Vagina (tissue), 2 donors: Measurements from ENCODE around the gene NBPF20. TPM values are rescaled to one million over a fixed set of nuclear protein-coding genes. Genes with fewer than 3 reads are reported as not detected.
A peak's percentile ranks its signal among the peaks of the same experiment; 100 is the strongest.
"Not testable (repeated sequence)": the region's sequence is repeated elsewhere in the genome, so short reads cannot be mapped to it uniquely, and the experiment has no call there.

ENCODE experiments used
- DNase-seq, 2 donors: peaks; one replicate each; pipeline ENCODE4 v3.0.0-alpha.2; 2017; ENCODE audit errors: extremely low spot score in 2 of 2
- H3K27ac ChIP-seq: fragments of 200-600 bp; sonication (generic); one replicate; pipeline ENCODE4 v1.5.1; 2019
- H3K27me3 ChIP-seq: fragments of 200-600 bp; sonication (generic); one replicate; pipeline ENCODE4 v1.5.1; 2019
- H3K36me3 ChIP-seq, 2 donors: fragments of 200-600 bp; sonication (generic); one replicate each; pipeline ENCODE4 v1.5.1; 2017 to 2019
- H3K4me1 ChIP-seq: fragments of 200-600 bp; sonication (generic); one replicate; pipeline ENCODE4 v1.5.1; 2019
- H3K4me3 ChIP-seq, 2 donors: fragments of 200-600 bp; sonication (generic); 1 replicate in 1 of 2; 2 replicates in 1 of 2; pipeline ENCODE4 v1.5.1; 2016 to 2019
- H3K9me3 ChIP-seq: fragments of 200-600 bp; sonication (generic); one replicate; pipeline ENCODE4 v1.5.1; 2019
- CTCF ChIP-seq, 3 experiments: fragments of 450-650 bp in 2 of 3; fragments of 200-600 bp in 1 of 3; sonication (generic) in 1 of 3; IDR thresholded peaks; one replicate each; pipeline ENCODE4 v1.5.1; 2017 to 2019; ENCODE audit warnings: antibody characterized with exemption in 3 of 3, mild to moderate bottlenecking in 2 of 3, moderate library complexity in 2 of 3
- POLR2A ChIP-seq, 2 donors: fragments of 450-650 bp; IDR thresholded peaks; one replicate each; pipeline ENCODE4 v1.6.1; 2017; ENCODE audit warnings: antibody characterized with exemption in 2 of 2, mild to moderate bottlenecking in 2 of 2, moderate library complexity in 2 of 2
- POLR2AphosphoS5 ChIP-seq, 2 donors: sonication (generic); formaldehyde crosslinking; IDR thresholded peaks; one replicate each; pipeline ENCODE4 v1.9.0; 2017; ENCODE audit warnings: antibody characterized with exemption in 2 of 2, mild to moderate bottlenecking in 2 of 2, low read depth in 1 of 2; ENCODE audit not compliant: insufficient read depth in 1 of 2
- intact Hi-C: fragments of 100-400 bp; cut with DNase I; formaldehyde crosslinking; loops from one replicate; pipeline ENCODE4 v1.15.1; 2023
- total RNA-seq: library from RNA; depleted of rRNA; stranded (reverse); fragments of >200 nt; gene quantifications from one replicate; pipeline ENCODE4 v1.2.3, GENCODE V29; 2016

Gene NBPF20
- total RNA-seq = 1.7 TPM

- Histone ChIP-seq H3K9me3 (no peaks in the 10 kb centered on the region), H3K36me3 (no peaks in the 10 kb centered on the region), H3K4me1 (peaks cover 5% of the 10 kb centered on the region), H3K27ac (no peak within 1 kb of the TSS), H3K27me3 (no peaks in the 10 kb centered on the region), H3K4me3 (peak within 1 kb of the TSS; percentile 53 to 71)
- no peak for DNase-seq
- intact Hi-C loops = no loop called here
- TF ChIP-seq CTCF (IDR thresholded peaks at IDR 0.05) (no peak), POLR2A (IDR thresholded peaks at IDR 0.05) (peak in 1 of 2 donors; percentile 31), POLR2AphosphoS5 (IDR thresholded peaks at IDR 0.05; ENCODE audit: insufficient read depth in 1 of 2, low read depth in 1 of 2) (peak; percentile 76 to 84)
Observed at GRCh38 chr1:145425436-145426029, at the start of gene NBPF20. TSS of gene NBPF20 (minus strand) at chr1:145425603. CDS start at chr1:145405272, 20,331 bp downstream.

- H3K36me3 ChIP-seq, H3K27me3 ChIP-seq, H3K27ac ChIP-seq, DNase-seq, H3K4me1 ChIP-seq, intact Hi-C loops, H3K9me3 ChIP-seq, H3K4me3 ChIP-seq: not testable (repeated sequence)
Observed at GRCh38 chr1:145474837-145475368, 49.5 kb upstream of the NBPF20 start.

- H3K27ac ChIP-seq, H3K27me3 ChIP-seq, DNase-seq, H3K36me3 ChIP-seq, intact Hi-C loops, H3K4me3 ChIP-seq, H3K4me1 ChIP-seq, H3K9me3 ChIP-seq: not testable (repeated sequence)
Observed at GRCh38 chr1:145472731-145473130, 47.3 kb upstream of the NBPF20 start.

GRCh38 chr1:145471365-145471764 lies 46.0 kb upstream of the NBPF20 start:
- H3K9me3 ChIP-seq, H3K4me3 ChIP-seq, H3K36me3 ChIP-seq, DNase-seq, H3K27me3 ChIP-seq, H3K4me1 ChIP-seq, intact Hi-C loops, H3K27ac ChIP-seq: not testable (repeated sequence)

- intact Hi-C loops, H3K36me3 ChIP-seq, H3K9me3 ChIP-seq, H3K27me3 ChIP-seq, H3K4me1 ChIP-seq: not testable (repeated sequence)
- peak overlapping the region; percentile 52 for H3K27ac ChIP-seq
- TF ChIP-seq POLR2A (IDR thresholded peaks at IDR 0.05) (peak in 1 of 2 donors; percentile 63), POLR2AphosphoS5 (IDR thresholded peaks at IDR 0.05; ENCODE audit: insufficient read depth in 1 of 2, low read depth in 1 of 2) (peak in 1 of 2 donors; percentile 28)
- DNase-seq = peak in 1 of 2 donors; percentile 87
- peak overlapping the region; percentile 46 to 49 for H3K4me3 ChIP-seq
Observed at GRCh38 chr1:145465405-145466144, 40.2 kb upstream of the NBPF20 start.

- H3K4me1 ChIP-seq, H3K36me3 ChIP-seq, intact Hi-C loops, DNase-seq, H3K27ac ChIP-seq, H3K9me3 ChIP-seq, H3K27me3 ChIP-seq: not testable (repeated sequence)
- peak overlapping the region; percentile 46 to 49 for H3K4me3 ChIP-seq
Observed at GRCh38 chr1:145464708-145465336, 39.4 kb upstream of the NBPF20 start.

GRCh38 chr1:145464017-145464416 lies 38.6 kb upstream of the NBPF20 start:
- H3K4me1 ChIP-seq, H3K9me3 ChIP-seq, H3K27ac ChIP-seq, H3K4me3 ChIP-seq, H3K36me3 ChIP-seq, H3K27me3 ChIP-seq, DNase-seq, intact Hi-C loops: not testable (repeated sequence)

GRCh38 chr1:145460684-145461083 lies 35.3 kb upstream of the NBPF20 start:
- intact Hi-C loops, H3K4me3 ChIP-seq, DNase-seq, H3K9me3 ChIP-seq, H3K36me3 ChIP-seq, H3K27ac ChIP-seq, H3K4me1 ChIP-seq, H3K27me3 ChIP-seq: not testable (repeated sequence)

- DNase-seq, intact Hi-C loops, H3K4me1 ChIP-seq, H3K9me3 ChIP-seq, H3K36me3 ChIP-seq, H3K27ac ChIP-seq, H3K27me3 ChIP-seq, H3K4me3 ChIP-seq: not testable (repeated sequence)
Observed at GRCh38 chr1:145460048-145460447, 34.6 kb upstream of the NBPF20 start.

- H3K9me3 ChIP-seq, H3K4me1 ChIP-seq, H3K27ac ChIP-seq, intact Hi-C loops, H3K36me3 ChIP-seq, H3K27me3 ChIP-seq, H3K4me3 ChIP-seq, DNase-seq: not testable (repeated sequence)
Observed at GRCh38 chr1:145459591-145459990, 34.2 kb upstream of the NBPF20 start.

- DNase-seq, H3K36me3 ChIP-seq, H3K27ac ChIP-seq, intact Hi-C loops, H3K9me3 ChIP-seq, H3K4me1 ChIP-seq, H3K4me3 ChIP-seq, H3K27me3 ChIP-seq: not testable (repeated sequence)
Observed at GRCh38 chr1:145459063-145459462, 33.7 kb upstream of the NBPF20 start.

- intact Hi-C loops = not testable (repeated sequence)
Observed at GRCh38 chr1:145454824-145455177, 29.4 kb upstream of the NBPF20 start.

More at GRCh38 chr1:145454824-145455177, 29.4 kb upstream of the NBPF20 start:
- not testable (repeated sequence) for DNase-seq, H3K4me1 ChIP-seq, H3K36me3 ChIP-seq, H3K9me3 ChIP-seq, H3K4me3 ChIP-seq, H3K27me3 ChIP-seq, H3K27ac ChIP-seq
